Kasumi-1 (cell line): ENCODE data around the gene TAF4.

Experiments
- DNase-seq, 2 experiments: peaks; one replicate each; lab custom pipeline; 2025; lab: John Stamatoyannopoulos, UW

TAF4 gene

GRCh38 chr20:61964675-61965605, 100.7 kb downstream of the TAF4 start:
- no peak for DNase-seq

- DNase-seq: no peak
Observed at GRCh38 chr20:61963885-61964674, 101.6 kb downstream of the TAF4 start.

GRCh38 chr20:61963149-61963548, 102.5 kb downstream of the TAF4 start:
- DNase-seq: no peak

DNA sequence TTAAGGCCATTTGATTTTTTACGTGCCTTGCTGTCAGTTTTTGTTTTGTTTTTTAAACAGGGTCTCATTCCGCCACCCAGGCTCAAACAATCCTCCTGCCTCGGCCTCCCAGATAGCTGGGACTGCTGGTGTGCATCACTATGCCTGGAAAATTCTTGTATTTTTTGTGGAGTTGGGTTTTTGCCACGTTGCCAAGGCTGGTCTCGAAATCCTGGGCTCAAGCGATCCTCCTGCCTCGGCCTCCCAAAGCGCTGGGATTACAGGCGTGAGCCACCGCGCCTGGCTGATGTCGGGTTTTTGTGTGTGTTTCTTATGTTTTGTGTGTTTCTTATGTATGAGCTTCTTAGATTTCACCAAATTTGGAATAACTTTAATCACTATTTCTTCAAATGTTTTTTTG, 104.8 kb downstream of the TAF4 start:
- no peak for DNase-seq

GRCh38 chr20:61958773-61959700, 106.6 kb downstream of the TAF4 start:
- no peak for DNase-seq

DNA sequence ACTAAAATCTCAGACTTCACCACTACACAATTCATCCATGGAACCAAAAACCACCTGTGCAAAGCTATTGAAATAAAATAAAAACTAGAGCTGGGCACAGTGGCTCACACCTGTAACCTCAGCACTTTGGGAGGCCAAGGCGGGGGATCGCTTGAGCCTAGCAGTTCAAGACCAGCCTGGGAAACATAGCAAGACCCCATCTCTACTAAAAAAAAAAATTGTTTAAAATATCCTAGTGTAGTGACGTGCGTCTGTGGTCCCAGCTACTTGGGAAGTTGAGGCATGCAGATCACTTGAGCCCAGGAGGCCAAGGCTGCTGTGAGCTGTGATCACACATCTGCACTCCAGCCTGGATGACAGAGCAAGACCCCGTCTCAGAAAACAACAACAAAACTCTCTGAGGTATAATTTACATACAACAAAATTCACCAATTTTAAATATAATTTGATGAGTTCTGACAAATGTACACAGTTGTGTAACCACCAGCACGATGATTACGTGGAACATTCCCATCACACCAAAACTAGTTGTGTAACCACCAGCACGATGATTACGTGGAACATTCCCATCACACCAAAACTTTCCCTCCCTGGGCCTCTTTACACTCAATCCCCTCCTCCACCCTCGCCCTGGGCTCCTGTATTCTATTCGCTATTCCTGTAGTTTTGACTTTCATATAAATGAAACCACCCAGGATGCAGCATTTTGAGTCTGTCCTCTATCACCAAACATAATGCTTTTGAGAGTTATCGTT, 107.5 kb downstream of the TAF4 start:
- no peak for DNase-seq

DNA sequence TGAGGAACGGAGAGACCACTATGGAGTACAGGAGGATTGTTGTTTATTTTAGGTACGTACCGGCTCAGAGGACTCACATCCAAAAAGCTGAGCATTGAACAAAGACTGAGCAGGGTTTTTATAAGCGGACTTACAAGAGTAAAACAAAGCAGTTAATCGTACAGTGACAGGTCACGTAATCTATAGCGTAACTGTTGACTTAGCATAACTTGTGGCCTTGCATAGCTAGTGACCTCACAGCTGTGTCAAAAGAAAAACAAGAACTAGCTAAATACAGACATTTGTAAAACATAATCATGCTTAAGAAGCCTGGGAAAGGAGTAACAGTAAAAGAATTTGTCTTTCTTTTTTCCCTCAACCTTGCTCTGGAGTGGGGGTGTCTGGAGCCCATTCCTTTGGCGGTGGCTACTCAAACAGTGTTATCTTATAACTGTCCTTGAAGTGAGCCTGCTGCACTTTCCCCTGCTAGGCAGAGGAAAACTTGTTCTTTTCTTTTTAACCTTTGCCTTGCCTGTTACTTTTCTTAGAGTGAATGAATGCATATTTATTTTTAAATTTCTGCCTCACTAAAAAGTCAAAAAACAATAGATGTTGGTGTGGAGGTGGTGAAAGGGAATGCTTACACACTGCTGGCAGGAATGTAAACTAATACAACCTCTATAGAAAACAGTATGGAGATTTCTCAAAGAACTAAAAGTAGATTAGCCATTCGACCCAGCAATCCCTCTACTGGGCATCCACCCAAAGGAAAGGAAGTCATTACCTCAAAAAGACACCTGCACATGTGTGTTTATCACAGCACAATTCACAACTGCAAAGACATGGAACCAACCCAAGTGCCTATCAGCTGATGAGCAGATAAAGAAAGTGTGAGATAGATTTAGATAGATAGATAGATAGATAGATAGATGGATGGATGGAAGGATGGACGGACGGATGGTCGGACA, 109.0 kb downstream of the TAF4 start:
- DNase-seq: no peak

- DNase-seq: no peak
Observed at GRCh38 chr20:61955668-61956395, 109.8 kb downstream of the TAF4 start.

DNA sequence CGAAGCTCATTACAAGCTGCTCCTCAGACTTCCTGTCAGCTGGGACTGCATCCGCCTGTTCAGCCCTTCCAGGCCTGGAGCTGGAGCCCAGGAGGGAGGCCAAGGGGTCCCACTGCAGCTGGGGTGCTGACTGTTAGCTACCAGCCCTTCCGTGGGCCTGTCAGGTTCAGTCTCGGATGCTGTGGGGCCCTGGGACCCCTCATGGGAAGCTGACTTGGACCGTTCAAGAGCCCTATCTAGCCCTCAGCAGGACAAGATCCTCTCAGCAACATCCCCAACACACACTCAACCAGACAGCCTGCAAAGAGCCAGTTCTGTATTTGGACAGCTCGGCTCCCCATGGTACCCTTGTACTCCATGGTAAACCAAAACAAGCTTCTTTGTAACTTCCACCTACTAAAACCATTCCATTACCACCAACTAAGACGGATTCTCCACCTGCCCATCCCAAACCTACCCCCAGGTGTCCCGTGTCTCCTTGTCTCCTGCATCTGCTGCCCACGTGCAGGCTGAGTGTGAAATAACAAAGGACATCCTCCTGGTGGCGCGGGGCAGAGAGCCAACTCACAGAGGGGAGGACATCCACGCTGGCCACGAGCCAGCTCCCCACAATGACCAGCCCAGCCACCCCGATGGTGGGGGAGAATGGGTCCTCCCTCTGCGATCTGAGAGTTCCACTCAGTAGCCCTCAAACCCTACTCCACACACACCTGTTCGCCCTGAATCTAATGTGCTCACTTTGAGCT, 111.2 kb downstream of the TAF4 start:
- no peak for DNase-seq

DNA sequence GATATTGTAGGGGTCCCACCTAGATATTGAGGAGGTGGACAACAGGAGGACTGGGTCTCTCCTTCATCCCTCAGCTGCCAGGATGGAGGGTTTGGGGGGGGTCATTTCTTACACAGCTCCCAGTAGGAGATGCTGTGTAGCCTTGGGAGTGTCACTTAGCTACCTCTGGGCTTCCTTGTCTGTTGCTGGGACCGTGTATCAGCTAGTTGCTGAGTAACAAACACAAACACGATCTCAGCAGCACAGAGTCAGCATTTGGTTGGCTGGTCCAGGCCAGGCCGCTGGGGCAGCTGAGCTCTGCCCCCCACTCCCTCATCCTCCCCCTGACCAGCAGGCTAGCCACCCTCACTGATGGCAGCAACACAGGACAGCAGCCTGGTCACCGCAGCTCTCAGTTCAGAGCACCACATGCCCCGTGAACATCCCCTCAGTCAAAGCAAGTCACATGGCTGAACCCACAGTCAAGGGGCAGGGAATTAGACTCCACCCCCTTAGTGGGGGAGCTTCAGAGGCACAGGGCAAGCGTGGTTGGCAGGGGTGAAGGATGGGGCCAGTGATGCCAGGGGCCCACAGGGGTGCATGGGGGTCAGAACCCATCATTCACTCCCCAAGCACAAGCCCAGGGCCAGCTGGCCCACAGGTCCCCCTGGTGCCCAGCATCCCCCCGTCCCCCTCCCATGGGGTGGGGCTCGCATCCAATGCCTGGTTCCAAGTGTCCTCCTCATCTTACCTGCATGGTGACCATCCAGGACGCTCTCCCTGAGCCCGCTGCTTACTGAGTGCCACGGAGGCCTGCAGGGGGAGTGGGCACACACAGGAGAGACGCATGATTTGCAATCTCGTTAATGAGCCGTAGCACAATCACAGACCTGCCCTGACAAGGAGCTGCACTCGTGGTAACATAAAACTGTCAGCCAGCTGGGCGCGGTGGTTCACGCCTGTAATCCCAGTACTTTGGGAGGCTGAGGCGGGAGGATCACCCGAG, 112.4 kb downstream of the TAF4 start:
- DNase-seq: no peak

DNA sequence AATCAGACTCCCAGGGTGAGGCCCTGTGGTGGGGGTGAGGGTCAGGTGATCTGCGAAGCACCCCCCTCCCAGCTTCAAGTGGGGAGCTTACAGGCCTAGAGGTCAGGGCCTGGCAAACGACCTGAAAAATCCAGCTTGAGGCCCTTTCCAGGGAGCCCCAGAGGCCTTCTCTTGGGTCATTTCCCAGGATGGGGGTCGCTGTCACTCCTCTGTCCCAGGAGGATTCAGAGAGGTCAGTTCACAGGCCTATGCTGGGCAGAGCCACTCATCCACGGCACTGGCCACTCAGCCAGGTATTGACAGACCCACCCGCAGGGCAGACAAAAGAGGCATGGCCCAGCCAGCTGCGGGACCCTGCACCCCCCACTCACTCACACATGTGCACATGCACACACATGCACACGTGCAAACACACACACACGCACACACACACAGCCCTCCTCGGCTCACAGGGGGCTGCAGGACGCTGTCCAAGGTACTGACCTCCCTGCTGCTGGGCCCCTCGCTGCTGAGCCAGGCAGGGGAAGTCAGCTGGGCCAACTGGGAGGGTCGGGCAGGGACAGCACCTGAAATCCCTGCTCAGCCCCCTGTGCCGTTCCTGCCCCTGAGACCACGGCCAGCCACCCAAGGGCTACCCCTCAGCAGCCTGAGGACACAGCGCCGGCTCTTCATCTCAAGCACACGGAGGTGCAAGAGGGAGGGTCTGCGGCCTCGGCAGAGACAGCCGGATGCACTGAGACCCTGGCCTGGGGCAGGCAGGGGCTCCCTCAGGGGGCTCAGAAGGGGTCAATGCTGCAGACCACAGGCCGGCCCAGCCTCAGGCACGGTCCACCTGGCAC, 113.8 kb downstream of the TAF4 start:
- DNase-seq: peak in 1 of 2 experiments; percentile 21

GRCh38 chr20:61950641-61951071, 115.0 kb downstream of the TAF4 start:
- DNase-seq: no peak

GRCh38 chr20:61949714-61950640, 115.7 kb downstream of the TAF4 start:
- no peak for DNase-seq

GRCh38 chr20:61949363-61949713, 116.3 kb downstream of the TAF4 start:
- no peak for DNase-seq

DNA sequence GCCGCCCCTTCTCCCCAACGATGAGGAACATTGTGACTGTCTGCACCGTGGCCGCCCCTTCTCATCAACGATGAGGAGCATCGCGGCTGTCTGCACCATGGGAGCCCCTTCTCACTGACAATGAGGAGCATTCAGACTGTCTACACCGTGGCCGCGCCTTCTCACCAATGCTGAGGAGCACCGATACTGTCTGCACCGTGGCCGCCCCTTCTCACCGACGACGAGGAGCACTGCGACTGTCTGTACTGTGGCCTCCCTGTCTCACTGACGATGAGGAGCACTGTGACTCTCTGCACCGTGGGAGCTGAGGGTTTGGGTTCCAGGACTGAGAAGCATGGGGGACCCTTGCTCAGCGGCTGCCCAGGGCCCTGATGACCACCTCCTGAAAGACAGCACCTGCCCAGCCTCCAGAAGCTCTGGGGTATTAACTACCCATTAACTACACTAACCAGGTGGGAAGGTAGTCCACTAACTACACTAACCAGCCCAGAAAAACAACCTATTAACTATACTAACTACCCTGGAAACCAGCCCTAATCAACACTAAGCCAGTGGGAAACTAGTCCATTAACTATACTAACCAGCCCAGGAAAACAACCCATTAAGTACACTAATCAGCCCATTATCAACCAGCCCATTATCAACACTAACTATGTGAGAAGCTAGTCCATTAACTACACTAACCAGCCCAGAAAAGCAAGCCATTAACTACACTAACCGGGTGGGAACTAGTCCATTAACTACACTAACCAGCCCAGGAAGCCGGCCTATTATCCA, 116.9 kb downstream of the TAF4 start:
- no peak for DNase-seq
